ENCODE measurements around the gene MAPRE2.

Gene MAPRE2
- total RNA-seq, result 32.8 to 157 (median 83.8) reads per million in 17 experiments

DNA sequence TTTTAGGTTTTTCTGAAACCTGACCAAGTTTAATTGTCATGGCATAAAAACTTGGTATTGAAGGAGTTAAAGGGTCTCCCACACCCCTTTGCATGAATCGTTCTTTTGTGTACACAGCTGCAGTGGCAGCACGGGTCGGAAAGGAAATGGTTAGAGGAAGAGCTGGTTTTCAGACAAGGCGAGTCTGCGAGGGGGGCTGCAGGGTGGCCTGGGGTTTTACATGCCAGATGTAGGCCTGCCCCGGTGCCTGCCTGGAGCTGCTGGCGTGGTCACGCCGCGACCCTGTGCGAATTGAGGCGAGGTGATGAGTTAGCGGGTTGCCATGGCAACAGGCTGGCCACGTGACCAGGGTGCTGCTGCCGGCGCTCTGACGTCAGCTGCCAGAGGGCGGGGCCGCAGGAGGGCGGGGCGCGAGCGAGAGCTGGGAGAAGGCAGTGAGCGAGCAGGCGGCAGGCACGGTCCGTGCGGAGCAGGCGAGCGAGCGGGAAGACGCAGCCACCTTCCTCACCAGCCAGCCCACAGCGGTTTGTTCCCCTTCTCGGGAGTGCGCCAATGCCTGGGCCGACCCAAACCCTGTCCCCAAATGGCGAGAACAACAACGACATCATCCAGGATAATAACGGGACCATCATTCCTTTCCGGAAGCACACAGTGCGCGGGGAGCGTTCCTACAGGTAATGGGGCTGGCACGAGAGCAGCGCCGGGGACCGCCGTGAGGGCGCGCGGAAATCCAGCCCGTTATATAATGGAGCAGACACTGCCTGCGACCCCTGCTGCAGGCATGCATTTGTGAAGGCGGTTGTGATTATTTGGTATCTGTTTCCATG is at the start of gene MAPRE2:
Gene MAPRE2, plus strand, starts transcription at position 426 of the 827 bp plus-strand sequence. Its CDS starts 127 bp downstream, at position 553.
- DNase-seq, result peak; percentile 99 to 100 (median 99)

DNA sequence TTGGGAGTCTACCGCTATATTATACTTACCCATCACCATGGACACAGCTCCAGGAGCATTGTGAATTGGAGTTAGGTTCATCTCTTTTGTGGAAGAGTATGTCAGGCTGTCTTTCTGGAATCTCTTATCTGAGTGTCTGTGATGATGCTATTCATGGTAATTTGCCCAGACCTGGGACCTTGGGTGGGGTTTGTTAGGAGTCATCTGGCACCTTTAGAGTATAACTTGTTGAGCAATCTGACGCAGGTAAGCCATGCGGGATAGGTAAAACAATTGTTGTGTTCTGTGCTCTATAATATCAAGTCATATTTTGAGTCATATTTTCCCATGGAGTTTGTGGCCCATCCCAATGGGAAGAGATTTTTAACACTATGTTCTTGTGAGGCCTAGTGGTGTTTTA is 49.7 kb upstream of the MAPRE2 start:
- DNase-seq, result no peak

DNA sequence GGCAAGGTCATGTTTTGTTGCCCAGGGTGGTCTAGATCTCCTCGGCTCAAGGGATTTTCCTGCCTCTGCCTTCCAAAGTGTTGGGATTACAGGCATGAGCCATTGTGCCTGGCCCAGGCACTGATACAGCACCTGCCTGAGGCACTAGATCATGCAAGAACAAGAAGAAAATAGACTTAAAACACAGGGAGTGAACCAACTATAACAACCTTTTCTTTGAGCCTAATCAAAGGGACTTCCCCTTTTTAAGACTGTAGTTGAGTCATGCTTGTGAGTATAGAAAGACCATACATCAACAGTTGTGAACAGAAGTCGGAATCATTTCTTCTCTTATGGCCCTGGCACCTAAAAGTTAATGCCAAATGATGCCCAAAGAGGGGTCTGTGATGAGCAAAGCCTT is 47.9 kb upstream of the MAPRE2 start:
- peak; percentile 4 to 53 (median 36) for DNase-seq

DNA sequence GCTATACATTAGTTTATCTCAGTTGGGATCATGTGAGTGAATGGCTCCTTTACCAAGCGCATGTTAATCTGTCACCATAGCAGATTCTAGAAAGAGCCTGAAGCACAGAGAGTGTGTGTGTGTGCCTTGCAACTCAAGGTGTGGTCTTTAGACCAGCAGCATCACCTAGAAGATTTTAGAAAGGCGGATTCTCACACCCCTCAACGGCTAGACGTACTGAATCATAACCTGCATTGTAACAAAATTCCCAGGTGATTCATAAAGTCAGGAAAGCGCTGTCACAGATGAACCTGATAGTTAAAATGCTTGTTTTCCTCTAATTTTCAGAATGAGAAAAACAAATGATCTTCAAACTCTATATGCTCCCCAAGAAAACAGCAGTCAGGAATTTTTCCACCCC is 45.5 kb upstream of the MAPRE2 start:
- DNase-seq, result no peak

DNA sequence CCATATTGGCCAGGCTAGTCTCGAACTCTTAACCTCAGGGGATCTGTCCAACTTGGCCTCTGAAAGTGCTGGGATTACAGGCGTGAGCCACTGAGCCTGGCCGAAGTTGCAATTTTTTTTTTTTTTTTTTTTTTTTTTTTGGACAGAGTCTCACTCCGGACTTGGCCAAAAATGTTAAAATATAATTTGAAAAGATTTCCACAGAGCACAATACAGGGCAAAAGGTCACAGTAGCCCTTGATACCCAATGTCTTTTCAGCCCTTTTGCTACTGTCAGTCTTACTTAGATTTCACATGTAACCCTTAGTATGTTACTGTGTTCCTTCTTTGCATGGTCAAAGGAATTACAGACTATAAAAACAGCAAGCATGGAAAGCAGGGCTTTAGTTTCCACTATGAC is 42.6 kb upstream of the MAPRE2 start:
- DNase-seq, result no peak

DNA sequence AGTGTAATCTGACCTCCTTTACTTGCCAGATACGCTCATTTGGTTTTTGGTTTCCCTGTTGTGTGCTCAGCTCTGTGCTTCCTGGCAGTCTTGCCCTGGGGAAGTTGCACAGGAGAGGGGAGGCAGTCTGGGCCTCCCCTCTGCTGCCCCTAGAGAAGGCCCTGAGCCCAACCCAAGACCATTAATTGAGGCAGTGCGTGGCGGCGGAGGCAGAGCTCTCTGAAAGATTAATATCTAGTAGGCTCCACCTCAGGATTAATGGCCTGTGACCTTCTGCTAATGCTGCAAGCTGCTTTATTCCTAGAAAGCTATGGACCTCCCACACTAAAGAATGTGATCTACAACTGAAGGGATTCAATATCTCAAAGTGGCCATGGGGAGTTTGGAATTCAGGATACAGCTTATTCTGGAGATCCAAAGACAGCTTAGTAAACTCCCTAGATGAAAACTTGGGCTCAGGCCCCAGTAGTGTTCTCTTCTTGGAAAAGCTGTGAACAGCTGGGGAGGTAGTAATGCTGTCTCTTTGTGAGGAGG is 41.4 kb upstream of the MAPRE2 start:
- DNase-seq, result no peak

DNA sequence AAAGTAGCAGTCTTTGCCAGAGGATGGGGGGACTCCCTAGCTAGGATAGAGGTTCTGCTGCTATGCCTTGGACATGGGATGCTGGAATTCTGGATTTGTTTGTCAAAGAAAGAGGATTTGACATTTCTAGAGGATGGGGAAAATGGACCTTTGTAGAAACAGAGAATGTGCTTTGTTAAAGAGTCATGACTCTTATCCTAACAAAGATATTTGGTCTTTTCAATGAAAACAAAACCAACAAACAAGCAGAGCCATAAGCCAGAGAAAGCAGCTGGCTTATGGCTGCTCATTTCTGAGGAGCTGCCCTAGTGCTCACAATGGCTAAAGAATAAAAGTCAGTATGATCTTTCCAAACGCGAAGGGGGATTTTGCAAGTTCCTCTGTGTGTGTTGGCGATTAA is 40.8 kb upstream of the MAPRE2 start:
- no peak for DNase-seq

DNA sequence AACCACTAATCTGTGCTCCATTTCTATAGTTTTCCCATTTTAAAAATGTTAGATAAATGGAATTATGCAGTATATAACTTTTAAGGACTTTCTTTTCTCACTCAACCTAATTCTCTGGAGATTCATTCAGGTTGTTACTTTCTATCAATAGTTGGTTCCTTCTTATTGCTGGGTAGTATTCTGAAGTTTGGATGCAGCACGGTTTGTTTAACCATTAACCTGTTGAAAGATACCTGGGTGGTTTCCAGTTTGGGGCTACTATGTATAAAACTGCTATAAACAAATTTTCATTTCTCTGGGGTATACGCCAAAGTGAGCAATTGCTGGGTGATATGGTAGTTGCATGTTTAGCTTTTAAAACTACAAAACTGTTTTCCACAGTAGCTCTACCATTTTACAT is 39.1 kb upstream of the MAPRE2 start:
- DNase-seq, result no peak

DNA sequence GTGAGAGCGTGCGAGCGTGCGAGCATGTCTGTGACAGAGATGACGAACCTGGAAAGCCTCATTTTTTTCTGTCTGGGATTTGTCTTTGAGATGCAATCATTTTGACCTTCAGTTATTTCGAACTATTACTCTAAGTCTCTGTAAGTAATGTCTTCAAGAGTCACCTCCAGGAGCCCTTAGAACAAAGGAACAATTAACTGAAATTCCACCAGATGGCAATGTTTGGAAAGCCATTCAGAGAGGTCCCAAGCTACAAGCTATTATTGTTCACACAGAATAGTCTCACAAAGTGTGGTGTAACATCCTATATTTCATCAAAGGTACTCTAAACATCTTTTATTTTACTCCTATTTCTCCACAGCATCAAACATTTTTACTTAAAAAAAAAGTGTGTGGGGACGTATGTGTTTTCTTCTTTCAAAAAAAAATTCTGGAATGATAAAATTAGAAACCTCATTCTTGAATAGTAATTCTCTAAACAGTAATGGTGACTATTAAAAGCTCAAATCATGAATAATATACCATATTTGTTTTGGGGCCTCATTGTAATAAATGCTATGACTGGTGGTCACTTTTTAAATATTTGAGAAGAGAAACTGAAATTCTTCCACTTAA is 35.1 kb upstream of the MAPRE2 start:
- DNase-seq, result peak; percentile 52 to 83 (median 76)

DNA sequence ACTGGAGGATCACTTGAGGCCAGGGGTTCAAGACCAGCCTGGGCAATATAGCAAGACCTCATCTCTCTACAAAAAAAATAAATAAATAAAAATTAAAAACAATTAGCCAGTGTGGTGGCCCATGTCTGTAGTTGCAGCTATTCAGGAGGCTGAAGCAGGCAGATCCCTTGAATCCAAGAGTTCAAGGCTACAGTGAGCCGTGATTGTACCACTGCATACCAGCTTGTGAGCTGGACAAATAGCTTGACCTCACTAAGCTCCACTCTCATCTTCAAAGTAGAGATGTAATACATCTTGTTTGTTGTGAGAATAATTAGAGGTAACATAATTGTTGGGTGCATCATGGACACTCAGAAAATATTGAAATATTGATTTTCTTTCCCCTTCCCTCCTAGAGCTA is 31.1 kb upstream of the MAPRE2 start:
- DNase-seq, result no peak

DNA sequence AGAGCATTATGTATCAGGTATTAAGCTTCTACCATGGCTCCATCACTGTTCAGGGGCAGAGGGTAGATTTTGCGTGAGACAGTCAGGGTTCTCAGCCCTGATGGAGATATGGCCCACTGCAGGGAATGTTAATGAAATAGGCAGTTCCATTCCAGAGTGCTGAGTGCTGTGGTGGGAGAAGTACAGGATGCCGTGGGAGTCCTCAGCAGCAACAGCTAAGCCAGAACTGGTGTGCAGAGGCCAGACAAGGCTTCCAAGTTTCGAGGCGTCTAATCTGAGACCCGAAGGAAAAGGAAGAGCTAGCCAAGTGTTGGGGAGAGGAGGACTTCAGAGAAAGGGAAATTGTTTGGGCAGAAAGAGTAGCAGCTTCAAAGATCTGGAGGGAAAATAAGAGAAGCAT is 30.2 kb upstream of the MAPRE2 start:
- peak in 3 of 4 experiments; percentile 5 to 20 (median 14) for DNase-seq

DNA sequence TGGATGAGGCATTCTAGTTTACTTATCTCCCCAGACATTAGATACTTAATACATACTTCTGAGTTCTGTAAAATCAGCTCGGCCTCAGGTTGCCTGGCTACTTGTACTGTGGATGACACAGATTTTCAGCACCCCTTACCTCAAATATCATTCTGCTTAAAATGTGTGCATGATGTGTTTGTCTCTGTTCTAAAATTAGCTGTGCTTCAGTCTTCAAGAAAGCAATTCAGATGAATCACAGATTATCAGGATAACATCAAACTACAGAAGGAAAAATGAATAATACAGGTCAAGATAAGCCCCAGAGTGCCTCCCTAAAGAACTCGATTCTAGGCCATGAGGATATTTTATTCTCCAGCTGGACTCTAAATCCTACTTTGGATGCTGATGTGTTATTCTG is 21.3 kb upstream of the MAPRE2 start:
- DNase-seq, result no peak

DNA sequence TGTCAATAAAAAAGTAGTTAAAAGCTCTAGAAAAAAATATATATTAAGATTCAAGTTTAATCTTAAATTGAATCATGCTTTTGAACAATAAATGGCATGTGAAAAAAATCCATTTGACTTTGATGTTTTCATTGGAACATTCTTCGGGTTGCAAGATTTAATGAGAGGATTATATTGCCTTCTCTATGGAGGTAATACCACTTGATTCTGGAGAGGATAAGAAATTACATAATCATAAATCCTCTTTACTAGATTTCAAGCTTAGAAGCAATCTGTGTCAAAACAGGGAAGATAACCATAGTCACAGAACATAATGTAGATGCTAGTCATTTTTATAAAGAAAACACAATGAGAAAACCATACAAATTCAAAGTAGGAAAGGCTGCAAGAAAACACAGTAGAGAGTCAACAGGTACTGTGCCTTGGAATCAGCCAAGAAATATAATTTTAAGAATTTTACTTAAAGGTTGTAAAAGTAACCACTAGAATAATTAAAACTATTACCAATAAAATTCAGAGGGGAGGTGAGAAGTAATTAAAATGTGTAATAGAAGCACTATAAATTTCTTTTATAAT is 18.7 kb upstream of the MAPRE2 start:
- DNase-seq, result no peak

DNA sequence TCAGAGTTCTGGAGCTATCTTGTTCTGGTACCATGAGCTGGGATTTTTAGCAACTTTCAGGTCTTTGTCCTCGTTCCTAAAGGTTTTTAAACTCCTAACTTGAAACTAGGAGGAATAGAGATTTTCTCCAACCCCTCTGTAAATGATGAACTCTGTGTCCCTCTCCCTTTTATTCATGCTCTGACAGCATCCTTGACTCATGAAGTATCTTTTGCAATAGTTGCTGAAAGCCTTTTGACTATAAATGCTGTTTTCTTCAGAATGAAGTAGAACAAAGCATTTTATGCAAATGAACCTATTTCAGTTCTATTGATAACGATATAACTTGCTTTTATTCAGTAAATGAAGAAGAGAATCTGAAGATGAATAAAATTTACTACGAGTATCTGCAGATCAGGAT is 17.0 kb upstream of the MAPRE2 start:
- peak in 1 of 4 experiments; percentile 8 for DNase-seq

DNA sequence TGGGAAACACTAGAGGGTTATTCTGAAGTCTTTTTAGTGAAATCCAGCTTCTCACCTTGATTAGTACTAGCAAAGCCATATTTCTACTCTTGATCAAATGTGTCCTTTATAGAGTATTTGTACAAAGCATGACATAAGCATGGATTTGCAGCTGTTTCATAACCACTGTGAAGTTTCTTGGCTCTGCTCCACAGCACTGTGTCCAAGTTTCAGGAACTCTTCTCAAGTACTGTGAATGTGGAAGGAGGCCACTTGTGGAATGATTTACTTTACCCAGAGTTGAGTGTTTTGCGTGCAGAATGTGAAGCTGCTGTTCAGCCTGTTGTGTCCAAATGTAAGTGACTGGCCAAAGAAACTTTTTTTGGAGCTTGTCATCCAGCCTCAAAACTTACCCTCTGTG is 16.2 kb upstream of the MAPRE2 start:
- peak in 1 of 4 experiments; percentile 34 for DNase-seq

DNA sequence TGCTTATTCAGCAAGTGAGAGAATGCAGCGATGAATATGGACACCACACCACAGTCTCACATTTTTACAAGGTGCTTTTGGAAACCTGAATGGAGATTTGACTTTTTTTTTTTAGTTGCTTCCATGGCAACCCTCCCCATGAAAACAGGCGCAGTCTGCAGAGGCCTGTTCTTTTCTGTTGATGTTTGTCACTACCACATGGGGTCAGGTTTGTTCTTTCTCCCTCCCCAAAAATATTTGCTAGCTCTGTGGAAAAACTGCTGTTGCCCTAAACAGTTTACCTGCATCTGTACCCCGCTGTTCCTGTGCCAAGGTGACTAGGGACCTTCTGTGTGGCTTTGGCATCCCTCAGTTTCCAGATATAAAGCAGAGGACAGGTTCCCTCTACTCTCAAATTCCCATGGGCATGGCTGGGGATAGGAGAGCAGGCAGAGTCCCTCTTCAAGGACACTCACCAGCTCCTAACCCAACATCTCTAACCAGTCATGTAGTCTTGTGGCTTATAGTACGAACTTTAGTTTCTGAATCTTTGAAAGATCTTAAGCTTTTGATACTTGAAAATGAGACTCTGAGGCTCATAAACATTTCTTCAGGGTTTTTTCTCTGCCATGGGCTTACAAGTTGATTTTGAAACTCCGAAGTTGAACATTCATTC is 14.7 kb upstream of the MAPRE2 start:
- peak in 1 of 4 experiments; percentile 19 for DNase-seq

DNA sequence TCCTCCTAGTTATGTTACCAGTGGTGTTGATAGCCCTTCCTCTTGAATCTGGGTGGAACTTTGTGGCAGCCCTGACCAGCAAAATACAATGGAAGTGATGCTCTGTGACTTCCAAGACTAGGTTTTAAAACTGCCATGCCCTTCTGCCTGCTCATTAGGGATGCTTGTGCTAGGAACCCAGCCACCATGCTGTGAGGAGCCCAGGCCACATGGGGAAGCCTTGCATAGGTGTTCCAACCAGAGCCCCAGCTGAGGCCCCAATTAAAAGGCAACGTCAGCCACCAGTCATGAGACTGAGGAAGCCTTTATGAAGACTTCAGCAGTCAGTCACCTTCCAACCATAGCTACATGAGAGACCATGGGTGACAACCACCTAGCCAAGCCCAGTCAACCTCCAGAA is 14.0 kb upstream of the MAPRE2 start:
- no peak for DNase-seq

DNA sequence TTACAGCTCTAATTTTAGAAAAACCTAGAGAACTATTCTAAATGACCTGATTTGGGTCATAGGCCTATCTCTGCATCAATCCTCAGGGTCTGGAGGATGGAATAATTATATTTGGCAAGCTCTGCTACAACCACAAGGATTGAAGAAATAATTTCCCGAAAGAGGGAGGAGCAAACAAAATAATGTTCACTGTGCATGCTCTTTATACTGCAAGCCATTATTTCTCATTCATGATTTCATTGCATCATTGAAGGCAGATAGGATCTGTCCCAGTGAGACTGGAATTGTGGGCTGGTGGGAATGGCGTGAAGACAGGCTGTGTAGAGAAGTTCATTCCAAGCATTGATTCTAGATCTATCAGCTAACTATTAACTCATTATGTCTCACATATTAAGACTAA is 12.7 kb upstream of the MAPRE2 start:
- DNase-seq, result no peak

DNA sequence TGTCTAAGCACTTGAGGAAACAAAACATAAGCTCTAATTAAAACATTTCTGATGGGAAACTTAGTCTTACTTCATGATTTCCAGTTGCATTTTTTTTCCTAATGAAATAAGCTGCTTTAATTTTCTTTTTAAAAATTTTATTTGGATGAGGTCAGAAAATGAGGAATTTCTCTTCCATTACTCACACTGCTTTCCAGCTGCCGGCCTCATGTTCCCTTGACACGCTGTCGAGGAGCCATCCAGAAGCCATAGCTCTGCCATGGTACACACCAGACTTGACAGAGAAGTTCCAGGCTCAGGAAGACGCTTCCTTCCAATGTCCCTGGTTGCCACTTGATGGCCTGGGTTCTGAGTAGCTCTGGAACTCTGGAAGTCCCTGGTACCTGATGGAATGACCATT is 12.1 kb upstream of the MAPRE2 start:
- DNase-seq, result no peak

DNA sequence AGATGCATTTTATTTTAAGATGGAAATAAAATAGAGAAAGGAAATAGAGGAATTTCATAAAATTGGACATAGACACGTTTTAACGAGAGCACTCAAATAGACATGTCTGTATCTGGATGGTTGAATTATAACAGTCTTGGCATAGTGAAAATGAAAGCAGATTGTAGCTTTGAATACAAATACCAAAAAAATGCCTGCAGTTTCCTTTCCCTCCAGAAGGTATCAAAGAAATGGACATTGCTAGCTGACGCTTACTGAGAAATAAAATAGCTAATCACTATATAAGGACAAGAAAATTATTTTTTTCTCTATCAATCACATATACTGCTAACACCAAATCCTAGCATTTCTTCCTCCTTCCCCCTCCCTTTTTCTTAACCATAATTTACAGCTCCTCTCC is 11.4 kb upstream of the MAPRE2 start:
- peak in 2 of 4 experiments; percentile 42 to 52 for DNase-seq

DNA sequence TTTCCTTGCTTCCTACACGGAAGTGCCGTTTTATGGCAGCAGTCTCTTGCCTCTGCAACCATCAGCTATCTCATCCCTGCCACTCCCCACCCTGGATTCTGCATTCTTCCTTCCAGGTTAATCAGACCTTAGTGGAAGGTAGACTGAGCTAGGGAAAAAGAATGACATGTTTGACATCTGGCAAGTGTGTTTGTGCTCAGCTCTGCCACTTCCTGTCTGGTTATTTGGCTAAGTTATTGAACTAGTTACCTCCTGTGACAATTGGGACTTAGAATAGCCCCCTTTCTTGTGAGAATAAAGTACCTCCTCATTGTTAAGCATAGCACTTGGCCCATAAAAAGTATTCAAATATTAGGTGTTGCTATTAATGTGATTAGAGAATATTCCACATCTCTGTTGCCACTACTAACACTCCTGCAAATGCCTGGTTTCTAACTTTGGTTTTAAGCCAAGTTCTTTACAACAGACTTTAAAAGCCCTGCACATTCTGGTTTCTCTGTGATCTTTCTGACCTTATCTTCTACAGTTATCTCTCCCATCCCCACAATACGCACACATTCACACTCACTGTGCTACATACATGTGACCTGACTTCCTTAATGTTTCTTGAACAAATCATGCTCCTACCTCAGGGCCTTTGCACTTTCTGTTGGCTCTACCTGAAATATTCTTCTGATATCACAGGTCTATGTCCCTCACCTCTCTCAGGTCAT is 10.8 kb upstream of the MAPRE2 start:
- no peak for DNase-seq

DNA sequence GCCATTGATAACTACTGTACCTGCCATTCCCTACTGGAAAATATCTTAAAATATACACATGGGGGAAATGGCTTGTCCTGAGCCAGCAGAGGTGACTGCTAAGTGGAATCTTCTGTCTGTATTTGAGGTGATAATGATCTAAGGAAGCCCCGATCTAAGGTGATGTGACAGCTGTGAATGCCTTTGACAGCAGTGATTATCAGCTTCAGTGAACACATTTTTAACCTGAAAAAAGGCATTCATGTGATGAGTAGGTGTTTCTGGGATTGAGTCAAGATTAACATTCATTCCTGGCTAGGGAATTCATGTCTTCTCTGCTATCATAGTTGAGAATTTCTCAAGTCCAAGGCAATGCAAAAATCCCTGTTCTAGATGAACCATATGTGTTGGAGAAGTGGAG is 9.1 kb upstream of the MAPRE2 start:
- DNase-seq, result no peak
